ENCODE measurements around the gene C1orf232. TPM values are rescaled to one million over a fixed set of nuclear protein-coding genes. Genes with fewer than 3 reads are reported as not detected.
A peak's percentile ranks its signal among the peaks of the same experiment; 100 is the strongest.

C1orf232 gene
- total and polyA plus RNA-seq, 2 of the 13 experiments (the other 11 are each of a cell fraction or from before 2014, with no cell fraction given) = not detected

DNA sequence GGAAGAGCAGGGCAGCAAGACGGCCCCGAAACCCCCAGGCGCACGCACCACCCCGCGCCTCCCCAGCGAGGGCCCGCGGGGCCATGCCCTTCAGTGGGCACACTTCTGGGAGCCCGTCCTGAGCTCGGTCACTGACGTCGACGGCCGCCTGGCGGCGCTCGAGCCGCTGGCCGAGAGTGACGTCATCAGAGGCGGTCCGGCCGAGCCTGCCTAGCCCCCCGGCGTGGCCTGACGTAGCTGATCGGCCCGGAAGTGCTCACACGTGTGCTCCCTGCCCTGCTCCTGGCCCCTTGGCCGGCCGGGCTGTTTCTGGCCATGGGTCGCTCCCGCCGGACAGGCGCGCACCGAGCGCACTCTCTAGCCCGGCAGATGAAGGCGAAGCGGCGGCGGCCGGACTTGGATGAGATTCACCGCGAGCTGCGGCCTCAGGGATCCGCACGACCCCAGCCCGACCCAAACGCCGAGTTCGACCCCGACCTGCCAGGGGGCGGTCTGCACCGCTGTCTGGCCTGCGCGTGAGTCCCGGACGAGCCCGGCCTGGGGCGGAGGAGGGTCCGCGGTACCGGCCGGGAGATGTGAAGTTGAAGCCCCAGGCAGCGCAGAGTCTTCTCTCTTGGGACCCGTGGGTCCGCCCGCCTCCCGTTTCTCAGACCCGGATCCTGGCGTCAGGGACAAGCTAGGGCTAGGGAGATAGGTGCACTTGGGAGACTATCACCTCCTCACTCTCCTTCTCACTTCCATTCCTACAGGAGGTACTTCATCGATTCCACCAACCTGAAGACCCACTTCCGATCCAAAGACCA lies 1.1 kb upstream of the C1orf232 start, which contains the start of gene ZNF593 (continued):
- TF ChIP-seq ZBTB33 (CRISPR knock-in tag; IDR thresholded peaks at IDR 0.05) (peak; percentile 65; the same call in 1 of the 2 replicates), ZNF503 (CRISPR knock-in tag; IDR thresholded peaks at IDR 0.05) (peak; percentile 77), MXD4 (CRISPR knock-in tag; IDR thresholded peaks at IDR 0.05) (peak; percentile 97), TRIM22 (IDR thresholded peaks at IDR 0.05) (no peak), GLMP (CRISPR knock-in tag; IDR thresholded peaks at IDR 0.05; ENCODE audit: borderline replicate concordance) (no peak), ZFP36 (IDR thresholded peaks at IDR 0.05; ENCODE audit: borderline replicate concordance, low read depth, low read length, partially characterized antibody) (no peak), DNMT3B (CRISPR knock-in tag; conservative IDR thresholded peaks at IDR 0.05) (0 out of 2 replicates have a peak, but pooled peaks have one; percentile 32), ZNF501 (CRISPR knock-in tag; IDR thresholded peaks at IDR 0.05) (peak; percentile 94), ATF3 (CRISPR knock-in tag; IDR thresholded peaks at IDR 0.05) (peak; percentile 96), MXD3 (CRISPR knock-in tag; IDR thresholded peaks at IDR 0.05) (peak; percentile 98), ZNF260 (CRISPR knock-in tag; IDR thresholded peaks at IDR 0.05; ENCODE audit: borderline replicate concordance, low read depth) (no peak), SIN3B (IDR thresholded peaks at IDR 0.05; ENCODE audit: low read length) (no peak), MEIS1 (CRISPR knock-in tag; IDR thresholded peaks at IDR 0.05; ENCODE audit: borderline replicate concordance) (peak; percentile 76; the same call in 1 of the 2 replicates), XRCC5 (optimal IDR thresholded peaks at IDR 0.05; ENCODE audit: low read length) (peak; percentile 91)
- TF ChIP-seq, protein P1, sequence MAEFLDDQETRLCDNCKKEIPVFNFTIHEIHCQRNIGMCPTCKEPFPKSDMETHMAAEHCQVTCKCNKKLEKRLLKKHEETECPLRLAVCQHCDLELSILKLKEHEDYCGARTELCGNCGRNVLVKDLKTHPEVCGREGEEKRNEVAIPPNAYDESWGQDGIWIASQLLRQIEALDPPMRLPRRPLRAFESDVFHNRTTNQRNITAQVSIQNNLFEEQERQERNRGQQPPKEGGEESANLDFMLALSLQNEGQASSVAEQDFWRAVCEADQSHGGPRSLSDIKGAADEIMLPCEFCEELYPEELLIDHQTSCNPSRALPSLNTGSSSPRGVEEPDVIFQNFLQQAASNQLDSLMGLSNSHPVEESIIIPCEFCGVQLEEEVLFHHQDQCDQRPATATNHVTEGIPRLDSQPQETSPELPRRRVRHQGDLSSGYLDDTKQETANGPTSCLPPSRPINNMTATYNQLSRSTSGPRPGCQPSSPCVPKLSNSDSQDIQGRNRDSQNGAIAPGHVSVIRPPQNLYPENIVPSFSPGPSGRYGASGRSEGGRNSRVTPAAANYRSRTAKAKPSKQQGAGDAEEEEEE (CRISPR knock-in tag; IDR thresholded peaks at IDR 0.05; ENCODE audit: borderline replicate concordance) = no peak
- TF ChIP-seq, protein P2, sequence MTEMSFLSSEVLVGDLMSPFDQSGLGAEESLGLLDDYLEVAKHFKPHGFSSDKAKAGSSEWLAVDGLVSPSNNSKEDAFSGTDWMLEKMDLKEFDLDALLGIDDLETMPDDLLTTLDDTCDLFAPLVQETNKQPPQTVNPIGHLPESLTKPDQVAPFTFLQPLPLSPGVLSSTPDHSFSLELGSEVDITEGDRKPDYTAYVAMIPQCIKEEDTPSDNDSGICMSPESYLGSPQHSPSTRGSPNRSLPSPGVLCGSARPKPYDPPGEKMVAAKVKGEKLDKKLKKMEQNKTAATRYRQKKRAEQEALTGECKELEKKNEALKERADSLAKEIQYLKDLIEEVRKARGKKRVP (CRISPR knock-in tag; IDR thresholded peaks at IDR 0.05) = peak in 1 of 2 experiments; percentile 72; a peak in 2 of 4 replicates

Data from HepG2 (cell line).